HepG2 (cell line): ENCODE results near the gene PLOD2.

ENCODE experiments used
- ATM ChIP-seq: fragments of 450-650 bp; IDR thresholded peaks from 2 replicates; pipeline ENCODE4 v1.7.1; 2017; ENCODE audit warnings: mild to moderate bottlenecking, borderline replicate concordance
- CHD2 ChIP-seq: IDR thresholded peaks from 2 replicates; pipeline ENCODE4 v1.6.1; 2011; ENCODE audit warnings: low read depth, low read length, improper control_type of control experiment
- CTCF ChIP-seq: sonication (generic); formaldehyde crosslinking; IDR thresholded peaks from 2 replicates; pipeline ENCODE4 v1.5.0; 2020; ENCODE audit warnings: mild to moderate bottlenecking, missing genetic modification reagents, moderate library complexity
- HOXA5 ChIP-seq: sonication (generic); formaldehyde crosslinking; IDR thresholded peaks from 2 replicates; pipeline ENCODE4 v1.4.0; 2020; ENCODE audit warnings: missing genetic modification reagents
- HOXD1 ChIP-seq: sonication (generic); formaldehyde crosslinking; IDR thresholded peaks from 2 replicates; pipeline ENCODE4 v1.5.0; 2020; ENCODE audit warnings: missing genetic modification reagents
- POLR2A ChIP-seq, 2 experiments: IDR thresholded peaks; 2 replicates each; pipeline ENCODE4 v1.6.1; 2011; ENCODE audit warnings: low read depth in 2 of 2, low read length in 2 of 2, mild to moderate bottlenecking in 1 of 2, moderate library complexity in 1 of 2; ENCODE audit not compliant: insufficient read depth in 1 of 2
- RBAK ChIP-seq: sonication (generic); formaldehyde crosslinking; IDR thresholded peaks from 2 replicates; pipeline ENCODE4 v1.5.1; 2020; ENCODE audit warnings: mild to moderate bottlenecking, missing genetic modification reagents
- REST ChIP-seq, 2 experiments: IDR thresholded peaks; 2 replicates each; pipeline ENCODE4 v1.6.1; 2011 to 2012; ENCODE audit warnings: low read length in 2 of 2, borderline replicate concordance in 1 of 2, low read depth in 1 of 2, mild to moderate bottlenecking in 1 of 2, moderate library complexity in 1 of 2
- TARDBP ChIP-seq: sonication (generic); formaldehyde crosslinking; IDR thresholded peaks from 2 replicates; pipeline ENCODE4 v1.8.0; 2022; ENCODE audit warnings: mild to moderate bottlenecking, missing genetic modification reagents
- TP53 ChIP-seq: sonication (generic); formaldehyde crosslinking; conservative IDR thresholded peaks from 2 replicates; pipeline ENCODE4 v1.4.0; 2020; ENCODE audit warnings: missing genetic modification reagents
- ZNF24 ChIP-seq: fragments of 450-650 bp; IDR thresholded peaks from 2 replicates; pipeline ENCODE4 v1.6.1; 2017; ENCODE audit warnings: antibody characterized with exemption, mild to moderate bottlenecking
- ZNF362 ChIP-seq: sonication (generic); formaldehyde crosslinking; IDR thresholded peaks from 2 replicates; pipeline ENCODE4 v1.4.0; 2020; ENCODE audit warnings: missing genetic modification reagents, mild to moderate bottlenecking, borderline replicate concordance

GRCh38 chr3:146159616-146160320 is 1.2 kb downstream of the PLOD2 start:
- no peak for TF ChIP-seq ATM
- no peak for TF ChIP-seq CTCF (CRISPR knock-in tag)
- TF ChIP-seq RBAK, result no peak
- no peak for TF ChIP-seq TP53 (CRISPR knock-in tag)
- no peak for TF ChIP-seq ZNF362
- no peak for TF ChIP-seq POLR2A (IDR thresholded peaks at IDR 0.05; ENCODE audit: insufficient read depth in 1 of 2, low read depth in 2 of 2, low read length in 2 of 2)
- no peak for TF ChIP-seq TARDBP (CRISPR knock-in tag)
- no peak for TF ChIP-seq CHD2
- no peak for TF ChIP-seq REST (IDR thresholded peaks at IDR 0.05; ENCODE audit: borderline replicate concordance in 1 of 2, low read depth in 1 of 2, low read length in 2 of 2)
- TF ChIP-seq HOXA5, result no peak
- no peak for TF ChIP-seq ZNF24
- no peak for TF ChIP-seq HOXD1 (CRISPR knock-in tag)
